Thyroid gland (tissue), 4 donors: ENCODE measurements around the gene ATXN1L. TPM values are rescaled to one million over a fixed set of nuclear protein-coding genes. Genes with fewer than 3 reads are reported as not detected.
"Not testable (repeated sequence)": the region's sequence is repeated elsewhere in the genome, so short reads cannot be mapped to it uniquely, and the experiment has no call there.

Experiments
- DNase-seq, 2 donors: peaks; one replicate each; pipeline ENCODE4 v3.0.0-alpha.2; 2019
- H3K27ac ChIP-seq, 3 donors: fragments of 200-600 bp; sonication (generic); 1 replicate in 2 of 3; 2 replicates in 1 of 3; pipeline ENCODE4 v1.5.1; 2016 to 2019; ENCODE audit warnings: mild to moderate bottlenecking in 1 of 3, moderate library complexity in 1 of 3
- H3K27me3 ChIP-seq: fragments of 200-600 bp; sonication (generic); one replicate; pipeline ENCODE4 v1.5.1; 2019
- H3K36me3 ChIP-seq, 2 donors: fragments of 200-600 bp; sonication (generic); one replicate each; pipeline ENCODE4 v1.5.1; 2016 to 2019
- H3K4me1 ChIP-seq, 2 donors: fragments of 200-600 bp; sonication (generic); one replicate each; pipeline ENCODE4 v1.5.1; 2017 to 2019
- H3K4me3 ChIP-seq, 3 donors: fragments of 200-600 bp; sonication (generic); replicated peaks in 1 of 3; 1 replicate in 2 of 3; 2 replicates in 1 of 3; pipeline ENCODE4 v1.5.1; 2016; ENCODE audit warnings: mild to moderate bottlenecking in 1 of 3
- H3K9me3 ChIP-seq: fragments of 200-600 bp; sonication (generic); one replicate; pipeline ENCODE4 v1.5.1; 2017
- POLR2A ChIP-seq, 2 donors: fragments of 450-650 bp; IDR thresholded peaks; one replicate each; pipeline ENCODE4 v1.6.1; 2017; ENCODE audit warnings: antibody characterized with exemption in 2 of 2, mild to moderate bottlenecking in 2 of 2, moderate library complexity in 1 of 2
- WGBS, 2 donors: methylation state at CpG; one replicate each; pipeline ENCODE4 v1.1.5; 2017; 5-methylcytosine and 5-hydroxymethylcytosine counted together
- intact Hi-C: fragments of 100-400 bp; cut with DNase I; formaldehyde crosslinking; loops from one replicate; pipeline ENCODE4 v1.15.1; 2023
- total RNA-seq, 4 donors: library from RNA; depleted of rRNA; stranded (reverse); fragments of >200 nt; gene quantifications; one replicate each; pipeline ENCODE4 v1.2.3, GENCODE V29; 2016
- TF ChIP-seq, protein P1 (sequence below), 6 experiments: fragments of 200-600 bp in 3 of 6; fragments of 450-650 bp in 3 of 6; sonication (generic) in 3 of 6; IDR thresholded peaks; one replicate each; pipeline ENCODE4 v1.5.1; 2016 to 2019; ENCODE audit warnings: antibody characterized with exemption in 6 of 6, mild to moderate bottlenecking in 2 of 6, inconsistent platforms in 1 of 6, moderate library complexity in 1 of 6

The ATXN1L gene
- total RNA-seq, 4 donors from 2014 or later = 23.2 to 39.4 (median 27.1) TPM

- DNase-seq = no peak
- Histone ChIP-seq H3K27ac (no peak overlapping the region), H3K27me3 (no peaks in the 10 kb centered on the region), H3K36me3 (no peaks in the 10 kb centered on the region), H3K4me3 (no peak overlapping the region), H3K4me1 (peaks cover 0 to 26% of the 10 kb centered on the region in 2 donors), H3K9me3 (no peaks in the 10 kb centered on the region)
- no peak for TF ChIP-seq POLR2A (IDR thresholded peaks at IDR 0.05)
- TF ChIP-seq, protein P1, sequence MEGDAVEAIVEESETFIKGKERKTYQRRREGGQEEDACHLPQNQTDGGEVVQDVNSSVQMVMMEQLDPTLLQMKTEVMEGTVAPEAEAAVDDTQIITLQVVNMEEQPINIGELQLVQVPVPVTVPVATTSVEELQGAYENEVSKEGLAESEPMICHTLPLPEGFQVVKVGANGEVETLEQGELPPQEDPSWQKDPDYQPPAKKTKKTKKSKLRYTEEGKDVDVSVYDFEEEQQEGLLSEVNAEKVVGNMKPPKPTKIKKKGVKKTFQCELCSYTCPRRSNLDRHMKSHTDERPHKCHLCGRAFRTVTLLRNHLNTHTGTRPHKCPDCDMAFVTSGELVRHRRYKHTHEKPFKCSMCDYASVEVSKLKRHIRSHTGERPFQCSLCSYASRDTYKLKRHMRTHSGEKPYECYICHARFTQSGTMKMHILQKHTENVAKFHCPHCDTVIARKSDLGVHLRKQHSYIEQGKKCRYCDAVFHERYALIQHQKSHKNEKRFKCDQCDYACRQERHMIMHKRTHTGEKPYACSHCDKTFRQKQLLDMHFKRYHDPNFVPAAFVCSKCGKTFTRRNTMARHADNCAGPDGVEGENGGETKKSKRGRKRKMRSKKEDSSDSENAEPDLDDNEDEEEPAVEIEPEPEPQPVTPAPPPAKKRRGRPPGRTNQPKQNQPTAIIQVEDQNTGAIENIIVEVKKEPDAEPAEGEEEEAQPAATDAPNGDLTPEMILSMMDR (IDR thresholded peaks at IDR 0.05) = no peak
- intact Hi-C loops = no loop called here
- WGBS, 2 donors = 91 to 94% methylated on average over 2 of the region's 2 CpGs
Observed at GRCh38 chr16:71903608-71904007, 57.8 kb downstream of the ATXN1L start.

DNA sequence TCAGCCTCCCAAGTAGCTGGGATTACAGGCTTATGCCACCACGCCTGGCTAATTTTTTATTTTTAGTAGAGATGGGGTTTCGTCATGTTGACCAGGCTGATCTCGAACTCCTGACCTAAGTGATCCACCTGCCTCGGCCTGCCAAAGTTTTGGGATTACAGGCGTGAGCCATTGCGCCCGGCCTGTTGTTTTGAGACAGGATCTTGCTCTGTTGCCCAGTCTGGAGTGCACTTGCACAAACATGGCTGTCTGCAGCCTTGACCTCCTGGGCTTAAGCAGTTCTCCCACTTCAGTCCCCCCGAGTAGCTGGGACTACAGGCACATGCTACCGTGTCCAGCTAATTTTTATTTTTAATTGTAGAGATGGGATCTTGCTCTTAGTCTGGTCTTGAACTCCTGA is 58.5 kb downstream of the ATXN1L start:
- Histone ChIP-seq H3K9me3 (no peaks in the 10 kb centered on the region), H3K4me3 (no peak overlapping the region), H3K4me1 (peaks cover 0 to 24% of the 10 kb centered on the region in 2 donors), H3K27ac (no peak overlapping the region), H3K36me3 (no peaks in the 10 kb centered on the region), H3K27me3 (no peaks in the 10 kb centered on the region)
- TF ChIP-seq, protein P1 (IDR thresholded peaks at IDR 0.05) = no peak
- TF ChIP-seq POLR2A (IDR thresholded peaks at IDR 0.05) = no peak
- 90 to 91% methylated on average over 9 of the region's 9 CpGs for WGBS, 2 donors
- DNase-seq = no peak
- intact Hi-C loops = no loop called here

DNA sequence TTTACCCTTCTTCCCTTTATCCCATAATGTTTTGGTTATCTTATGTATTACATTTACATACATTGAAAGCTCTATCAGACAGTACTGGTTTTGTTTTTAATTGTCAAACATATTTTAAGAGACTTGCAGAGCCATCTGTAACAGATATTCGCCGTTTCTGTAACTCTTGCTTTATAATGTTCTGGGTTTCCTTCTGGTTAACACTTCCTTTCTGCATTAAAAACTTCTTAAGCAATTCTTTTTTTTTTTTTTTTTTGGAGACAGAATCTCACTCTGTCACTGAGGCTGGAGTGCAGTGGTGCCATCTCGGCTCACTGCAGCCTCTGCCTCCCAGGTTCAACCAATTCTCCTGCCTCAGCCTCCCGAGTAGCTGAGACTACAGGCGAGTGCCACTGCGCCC is 60.0 kb downstream of the ATXN1L start:
- intact Hi-C loops, H3K9me3 ChIP-seq, DNase-seq, H3K27ac ChIP-seq, H3K4me3 ChIP-seq, H3K36me3 ChIP-seq, H3K27me3 ChIP-seq: not testable (repeated sequence)
- WGBS, 2 donors = 82 to 86% methylated on average over 6 of the region's 6 CpGs
- H3K4me1 ChIP-seq = peaks cover 0 to 16% of the 10 kb centered on the region in 2 donors

Other genes starting within 250 kb of the ATXN1L start
- 10 to 100 TPM in 2 of 4 donors, 1 to 10 TPM in 2; 7.7 to 11.5 (median 9.9) TPM for gene MARVELD3, start 219.8 kb upstream of the ATXN1L start, total RNA-seq
- 10 to 100 TPM; 17.7 to 36.9 (median 21.8) TPM for gene PHLPP2, start 121.3 kb upstream of the ATXN1L start, total RNA-seq
- gene AP1G1, start 37.1 kb upstream of the ATXN1L start, total RNA-seq = 100 to 1,000 TPM in 1 of 4 donors, 10 to 100 TPM in 3; 74.0 to 114 (median 96.9) TPM
- gene ZNF821, start 38.2 kb downstream of the ATXN1L start, total RNA-seq = 10 to 100 TPM in 3 of 4 donors, 1 to 10 TPM in 1; 7.9 to 17.8 (median 11.6) TPM
- gene IST1, start 49.6 kb downstream of the ATXN1L start, total RNA-seq = 100 to 1,000 TPM; 215 to 253 (median 223) TPM
- gene PKD1L3, start 154.4 kb downstream of the ATXN1L start, total RNA-seq = under 1 TPM; 0.17 to 0.59 (median 0.55) TPM
- 10 to 100 TPM in 1 of 4 donors, 1 to 10 TPM in 3; 5.5 to 13.4 (median 7.4) TPM for gene DHODH, start 162.8 kb downstream of the ATXN1L start, total RNA-seq
- 10 to 100 TPM in 1 of 4 donors, 1 to 10 TPM in 1, under 1 TPM in 1, not detected in 1; 0.93 to 19.9 (median 1.3) TPM for gene HP, start 208.5 kb downstream of the ATXN1L start, total RNA-seq
- not detected for gene HPR, start 217.2 kb downstream of the ATXN1L start, total RNA-seq
- gene TXNL4B, start 247.6 kb downstream of the ATXN1L start, total RNA-seq = 10 to 100 TPM; 10.7 to 15.0 (median 13.1) TPM
- gene DHX38, start 247.9 kb downstream of the ATXN1L start, total RNA-seq = 10 to 100 TPM; 31.7 to 52.7 (median 47.7) TPM